ENCODE results near the gene ESR1. TPM values are rescaled to one million over a fixed set of nuclear protein-coding genes. Genes with fewer than 3 reads are reported as not detected.

Gene ESR1
- total and polyA plus RNA-seq, 2 donors (not counting 1 experiment from before 2014, with no cell fraction given), result 0.06 to 0.50 TPM

DNA sequence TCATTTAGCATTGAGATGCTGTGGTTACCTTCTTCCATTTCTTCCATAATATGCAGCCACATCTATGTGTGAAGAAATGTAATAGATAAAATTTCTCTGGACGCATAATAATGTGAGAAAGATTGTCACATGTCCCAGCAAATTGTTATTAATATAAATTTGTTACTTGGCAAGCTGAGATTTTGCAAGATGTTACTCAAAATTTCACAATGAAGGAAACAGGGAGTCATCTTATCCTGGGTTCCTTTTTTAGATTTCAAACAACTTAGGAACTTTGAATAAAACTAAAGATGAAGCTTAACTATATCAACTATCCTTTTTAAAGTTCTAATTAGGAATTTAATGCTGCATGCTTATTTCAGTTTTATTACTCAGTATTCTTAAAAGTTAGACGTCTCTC, 3.6 kb downstream of the ESR1 start:
- H3K36me3 ChIP-seq (ENCODE audit: control insufficient read depth, insufficient read depth, low read length), result no peaks in the 10 kb centered on the region
- H3K4me2 ChIP-seq (ENCODE audit: extremely low read depth, insufficient read depth, low read length), result no peak overlapping the region
- no peak overlapping the region for H3K4me3 ChIP-seq (replicated peaks in 1 of 4; ENCODE audit: control extremely low read depth in 1 of 4, insufficient read depth in 1 of 4, low read depth in 3 of 4, low read length in 4 of 4)
- TF ChIP-seq EZH2 (IDR thresholded peaks at IDR 0.05; ENCODE audit: low read length, missing control alignments), result no peak
- TF ChIP-seq, protein P1, sequence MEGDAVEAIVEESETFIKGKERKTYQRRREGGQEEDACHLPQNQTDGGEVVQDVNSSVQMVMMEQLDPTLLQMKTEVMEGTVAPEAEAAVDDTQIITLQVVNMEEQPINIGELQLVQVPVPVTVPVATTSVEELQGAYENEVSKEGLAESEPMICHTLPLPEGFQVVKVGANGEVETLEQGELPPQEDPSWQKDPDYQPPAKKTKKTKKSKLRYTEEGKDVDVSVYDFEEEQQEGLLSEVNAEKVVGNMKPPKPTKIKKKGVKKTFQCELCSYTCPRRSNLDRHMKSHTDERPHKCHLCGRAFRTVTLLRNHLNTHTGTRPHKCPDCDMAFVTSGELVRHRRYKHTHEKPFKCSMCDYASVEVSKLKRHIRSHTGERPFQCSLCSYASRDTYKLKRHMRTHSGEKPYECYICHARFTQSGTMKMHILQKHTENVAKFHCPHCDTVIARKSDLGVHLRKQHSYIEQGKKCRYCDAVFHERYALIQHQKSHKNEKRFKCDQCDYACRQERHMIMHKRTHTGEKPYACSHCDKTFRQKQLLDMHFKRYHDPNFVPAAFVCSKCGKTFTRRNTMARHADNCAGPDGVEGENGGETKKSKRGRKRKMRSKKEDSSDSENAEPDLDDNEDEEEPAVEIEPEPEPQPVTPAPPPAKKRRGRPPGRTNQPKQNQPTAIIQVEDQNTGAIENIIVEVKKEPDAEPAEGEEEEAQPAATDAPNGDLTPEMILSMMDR (conservative IDR thresholded peaks at IDR 0.05 in 1 of 2, IDR thresholded peaks at IDR 0.05 in 1 of 2; ENCODE audit: low read depth in 1 of 2, low read length in 2 of 2), result no peak
- H3K27me3 ChIP-seq (ENCODE audit: control insufficient read depth, insufficient read depth, low read length), result peaks cover 15% of the 10 kb centered on the region
- no peak for DNase-seq (ENCODE audit: low read depth in 2 of 2)
- H3K9ac ChIP-seq (ENCODE audit: insufficient read depth, low read length), result no peak overlapping the region
- H4K20me1 ChIP-seq (ENCODE audit: control insufficient read depth, extremely low read depth, insufficient read depth, low read length), result no peaks in the 10 kb centered on the region
- no peaks in the 10 kb centered on the region for H3K9me3 ChIP-seq (ENCODE audit: control insufficient read depth, insufficient read depth, low read depth, low read length)
- no peak overlapping the region for H2AFZ ChIP-seq (ENCODE audit: low read length)
- no peaks in the 10 kb centered on the region for H3K79me2 ChIP-seq (ENCODE audit: control insufficient read depth, insufficient read depth, low read length)
- H3K4me1 ChIP-seq (ENCODE audit: control insufficient read depth, extremely low read depth, insufficient read depth, low read length), result no peaks in the 10 kb centered on the region
- H3K27ac ChIP-seq (ENCODE audit: insufficient read depth, low read length), result no peak overlapping the region

DNA sequence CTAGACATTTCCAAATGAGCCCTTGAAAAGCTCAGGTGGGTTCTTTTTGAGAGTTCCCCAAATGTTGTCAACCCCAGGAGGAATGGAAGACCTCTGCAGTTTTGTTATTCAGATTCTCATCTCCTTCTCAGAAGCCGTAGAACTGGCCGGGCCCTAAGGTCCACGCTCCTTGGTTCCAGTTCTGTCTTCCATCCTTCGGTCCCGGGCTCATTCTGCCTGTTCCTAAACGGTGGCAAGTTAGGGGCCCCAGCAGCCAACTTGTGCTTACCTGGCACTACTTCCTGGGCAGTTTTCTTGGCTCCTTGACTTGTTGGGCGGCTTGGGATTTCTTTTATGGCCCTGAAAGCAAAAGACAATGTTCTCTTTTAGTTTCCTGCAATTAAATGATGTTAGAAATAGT, 6.4 kb downstream of the ESR1 start:
- no peak for DNase-seq (ENCODE audit: low read depth in 2 of 2)
- H3K4me1 ChIP-seq (ENCODE audit: control insufficient read depth, extremely low read depth, insufficient read depth, low read length), result no peaks in the 10 kb centered on the region
- H3K9ac ChIP-seq (ENCODE audit: insufficient read depth, low read length), result no peak overlapping the region
- no peaks in the 10 kb centered on the region for H3K36me3 ChIP-seq (ENCODE audit: control insufficient read depth, insufficient read depth, low read length)
- no peaks in the 10 kb centered on the region for H3K9me3 ChIP-seq (ENCODE audit: control insufficient read depth, insufficient read depth, low read depth, low read length)
- H2AFZ ChIP-seq (ENCODE audit: low read length), result no peak overlapping the region
- H3K4me3 ChIP-seq (replicated peaks in 1 of 4; ENCODE audit: control extremely low read depth in 1 of 4, insufficient read depth in 1 of 4, low read depth in 3 of 4, low read length in 4 of 4), result no peak overlapping the region
- H3K4me2 ChIP-seq (ENCODE audit: extremely low read depth, insufficient read depth, low read length), result no peak overlapping the region
- no peaks in the 10 kb centered on the region for H3K79me2 ChIP-seq (ENCODE audit: control insufficient read depth, insufficient read depth, low read length)
- no peaks in the 10 kb centered on the region for H4K20me1 ChIP-seq (ENCODE audit: control insufficient read depth, extremely low read depth, insufficient read depth, low read length)
- no peak overlapping the region for H3K27ac ChIP-seq (ENCODE audit: insufficient read depth, low read length)
- H3K27me3 ChIP-seq (ENCODE audit: control insufficient read depth, insufficient read depth, low read length), result peaks cover 4% of the 10 kb centered on the region
- TF ChIP-seq EZH2 (IDR thresholded peaks at IDR 0.05; ENCODE audit: low read length, missing control alignments), result no peak
- TF ChIP-seq, protein P1 (conservative IDR thresholded peaks at IDR 0.05 in 1 of 2, IDR thresholded peaks at IDR 0.05 in 1 of 2; ENCODE audit: low read depth in 1 of 2, low read length in 2 of 2), result no peak

DNA sequence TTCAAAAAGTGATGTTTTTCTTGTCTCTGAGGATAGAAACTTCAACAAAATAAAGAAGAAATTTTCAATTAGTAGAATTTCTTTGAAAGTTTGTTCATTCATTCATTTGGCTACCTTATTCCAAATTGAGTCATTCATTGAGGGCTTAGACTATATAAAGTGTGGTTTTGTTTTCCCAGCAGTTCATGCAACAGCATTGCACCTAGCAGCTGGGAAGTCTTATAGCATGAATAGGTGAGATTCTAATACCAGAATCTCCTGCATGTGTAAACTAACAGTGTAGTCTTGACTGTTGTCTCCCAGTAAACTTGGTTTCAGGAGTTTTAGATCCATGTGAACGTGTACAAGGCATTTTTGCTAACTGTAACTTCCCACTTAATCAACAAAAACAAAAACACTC, 7.1 kb downstream of the ESR1 start:
- no peak overlapping the region for H3K9ac ChIP-seq (ENCODE audit: insufficient read depth, low read length)
- H3K4me1 ChIP-seq (ENCODE audit: control insufficient read depth, extremely low read depth, insufficient read depth, low read length), result no peaks in the 10 kb centered on the region
- H2AFZ ChIP-seq (ENCODE audit: low read length), result no peak overlapping the region
- peaks cover under 1% of the 10 kb centered on the region for H3K27me3 ChIP-seq (ENCODE audit: control insufficient read depth, insufficient read depth, low read length)
- H3K27ac ChIP-seq (ENCODE audit: insufficient read depth, low read length), result no peak overlapping the region
- H3K79me2 ChIP-seq (ENCODE audit: control insufficient read depth, insufficient read depth, low read length), result no peaks in the 10 kb centered on the region
- H4K20me1 ChIP-seq (ENCODE audit: control insufficient read depth, extremely low read depth, insufficient read depth, low read length), result no peaks in the 10 kb centered on the region
- no peak overlapping the region for H3K4me2 ChIP-seq (ENCODE audit: extremely low read depth, insufficient read depth, low read length)
- TF ChIP-seq EZH2 (IDR thresholded peaks at IDR 0.05; ENCODE audit: low read length, missing control alignments), result no peak
- TF ChIP-seq, protein P1 (conservative IDR thresholded peaks at IDR 0.05 in 1 of 2, IDR thresholded peaks at IDR 0.05 in 1 of 2; ENCODE audit: low read depth in 1 of 2, low read length in 2 of 2), result no peak
- no peak for DNase-seq (ENCODE audit: low read depth in 2 of 2)
- H3K36me3 ChIP-seq (ENCODE audit: control insufficient read depth, insufficient read depth, low read length), result no peaks in the 10 kb centered on the region
- no peaks in the 10 kb centered on the region for H3K9me3 ChIP-seq (ENCODE audit: control insufficient read depth, insufficient read depth, low read depth, low read length)
- H3K4me3 ChIP-seq (replicated peaks in 1 of 4; ENCODE audit: control extremely low read depth in 1 of 4, insufficient read depth in 1 of 4, low read depth in 3 of 4, low read length in 4 of 4), result no peak overlapping the region

Measured in fibroblast of lung (primary cell).